NCI-H1105 (cell line): ENCODE data around the gene CCNE1.
"Not testable (repeated sequence)": the region's sequence is repeated elsewhere in the genome, so short reads cannot be mapped to it uniquely, and the experiment has no call there.

Experiments used
- DNase-seq: peaks from one replicate; lab custom pipeline; 2025; lab: John Stamatoyannopoulos, UW

CCNE1 gene

GRCh38 chr19:29815231-29815630 is 3.4 kb downstream of the CCNE1 start:
- DNase-seq = no peak

- DNase-seq = no peak
Observed at GRCh38 chr19:29817316-29817715, 5.5 kb downstream of the CCNE1 start.

- no peak for DNase-seq
Observed at GRCh38 chr19:29819300-29819699, 7.5 kb downstream of the CCNE1 start.

DNA sequence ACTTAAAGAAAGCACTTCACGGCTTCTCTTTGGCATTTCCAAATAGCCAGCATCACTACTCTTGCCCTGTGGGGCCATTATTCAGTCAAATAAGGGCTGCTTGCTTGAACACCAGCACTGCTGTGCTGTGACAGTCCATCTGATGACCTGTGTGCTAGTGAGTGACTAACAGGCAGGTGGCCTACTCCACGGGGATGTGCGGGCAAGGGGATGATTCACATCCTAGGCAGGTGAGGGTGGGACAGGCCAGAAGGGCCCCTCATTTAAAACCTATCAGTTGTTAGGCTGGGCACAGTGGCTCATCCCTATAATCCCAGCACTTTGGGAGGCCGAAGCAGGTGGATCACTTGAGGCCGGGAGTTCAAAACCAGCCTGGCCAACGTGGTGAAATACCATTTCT is 8.2 kb downstream of the CCNE1 start:
- DNase-seq = no peak

DNA sequence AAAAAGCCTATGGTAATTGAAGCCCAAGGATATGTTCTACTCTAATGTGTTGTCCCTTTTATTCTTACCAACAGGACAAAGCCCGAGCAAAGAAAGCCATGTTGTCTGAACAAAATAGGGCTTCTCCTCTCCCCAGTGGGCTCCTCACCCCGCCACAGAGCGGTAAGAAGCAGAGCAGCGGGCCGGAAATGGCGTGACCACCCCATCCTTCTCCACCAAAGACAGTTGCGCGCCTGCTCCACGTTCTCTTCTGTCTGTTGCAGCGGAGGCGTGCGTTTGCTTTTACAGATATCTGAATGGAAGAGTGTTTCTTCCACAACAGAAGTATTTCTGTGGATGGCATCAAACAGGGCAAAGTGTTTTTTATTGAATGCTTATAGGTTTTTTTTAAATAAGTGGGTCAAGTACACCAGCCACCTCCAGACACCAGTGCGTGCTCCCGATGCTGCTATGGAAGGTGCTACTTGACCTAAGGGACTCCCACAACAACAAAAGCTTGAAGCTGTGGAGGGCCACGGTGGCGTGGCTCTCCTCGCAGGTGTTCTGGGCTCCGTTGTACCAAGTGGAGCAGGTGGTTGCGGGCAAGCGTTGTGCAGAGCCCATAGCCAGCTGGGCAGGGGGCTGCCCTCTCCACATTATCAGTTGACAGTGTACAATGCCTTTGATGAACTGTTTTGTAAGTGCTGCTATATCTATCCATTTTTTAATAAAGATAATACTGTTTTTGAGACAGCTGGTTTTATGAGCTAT is 12.0 kb downstream of the CCNE1 start:
- DNase-seq = no peak

DNA sequence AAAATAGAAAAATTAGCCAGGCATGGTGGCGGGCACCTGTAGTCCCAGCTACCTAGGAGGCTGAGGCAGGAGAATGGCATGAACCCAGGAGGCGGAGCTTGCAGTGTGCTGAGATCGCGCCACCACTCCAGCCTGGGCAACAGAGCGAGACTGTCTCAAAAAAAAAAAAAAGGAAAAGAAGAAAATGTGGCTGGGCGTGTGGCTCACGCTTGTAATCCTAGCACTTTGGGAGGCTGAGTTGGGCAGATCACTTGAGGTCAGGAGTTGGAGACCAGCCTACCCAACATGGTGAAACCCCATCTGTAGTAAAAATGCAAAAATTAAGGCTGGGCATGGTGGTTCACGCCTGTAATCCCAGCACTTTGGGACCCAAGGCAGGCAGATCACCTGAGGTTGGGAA is 13.5 kb downstream of the CCNE1 start:
- DNase-seq = not testable (repeated sequence)

GRCh38 chr19:29831041-29831548 is 19.3 kb downstream of the CCNE1 start:
- DNase-seq = no peak

DNA sequence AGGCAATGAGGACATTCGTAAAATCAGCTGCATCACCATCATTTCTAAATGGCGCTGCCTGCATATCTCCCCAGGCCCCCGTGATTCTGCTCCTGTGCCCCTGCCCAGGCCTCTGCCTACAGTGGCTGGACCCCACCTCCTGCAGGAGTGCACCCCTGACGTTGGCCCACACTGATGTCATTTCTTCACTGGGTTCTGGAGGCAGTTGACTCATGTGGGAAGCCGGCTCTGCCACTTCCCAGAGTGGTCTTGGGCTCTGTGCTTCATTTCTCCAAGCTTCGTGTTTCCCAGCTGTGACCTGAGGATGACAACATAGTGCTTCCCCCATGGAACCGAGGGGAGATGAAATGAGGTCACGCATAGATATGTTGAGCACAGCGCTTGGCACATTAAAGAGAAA is 19.9 kb downstream of the CCNE1 start:
- DNase-seq = no peak

GRCh38 chr19:29832801-29833200 is 21.0 kb downstream of the CCNE1 start:
- no peak for DNase-seq

DNA sequence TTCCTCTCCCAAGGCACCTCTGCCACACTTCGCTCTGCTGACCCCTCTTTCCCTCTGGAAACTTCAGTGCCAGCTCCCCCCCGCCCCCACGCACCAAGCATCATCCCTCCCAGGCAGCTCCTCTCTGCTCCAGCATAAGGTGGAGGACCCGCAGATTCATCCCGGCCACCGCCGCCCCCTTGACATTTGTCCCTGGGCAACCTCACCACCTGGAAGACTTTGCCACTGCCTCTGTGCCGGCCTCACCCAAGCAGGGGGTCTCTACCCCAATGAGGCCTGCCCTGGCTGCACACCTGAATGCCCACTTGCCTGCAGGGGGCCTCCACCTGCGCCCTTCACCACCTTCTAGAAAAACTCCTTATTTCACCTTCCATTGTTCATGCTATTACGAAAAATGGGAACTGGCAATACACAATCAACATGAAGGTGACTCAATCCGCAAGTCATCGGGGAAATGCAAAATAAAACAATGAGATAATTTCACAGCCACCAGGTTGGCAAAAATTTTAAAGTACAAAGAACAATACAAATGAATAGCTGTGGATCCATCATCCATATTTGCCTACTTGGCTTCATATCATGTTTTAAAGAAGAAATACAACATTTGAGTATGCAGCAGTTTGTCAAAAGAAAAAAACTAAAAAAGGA is 21.9 kb downstream of the CCNE1 start:
- no peak for DNase-seq

DNA sequence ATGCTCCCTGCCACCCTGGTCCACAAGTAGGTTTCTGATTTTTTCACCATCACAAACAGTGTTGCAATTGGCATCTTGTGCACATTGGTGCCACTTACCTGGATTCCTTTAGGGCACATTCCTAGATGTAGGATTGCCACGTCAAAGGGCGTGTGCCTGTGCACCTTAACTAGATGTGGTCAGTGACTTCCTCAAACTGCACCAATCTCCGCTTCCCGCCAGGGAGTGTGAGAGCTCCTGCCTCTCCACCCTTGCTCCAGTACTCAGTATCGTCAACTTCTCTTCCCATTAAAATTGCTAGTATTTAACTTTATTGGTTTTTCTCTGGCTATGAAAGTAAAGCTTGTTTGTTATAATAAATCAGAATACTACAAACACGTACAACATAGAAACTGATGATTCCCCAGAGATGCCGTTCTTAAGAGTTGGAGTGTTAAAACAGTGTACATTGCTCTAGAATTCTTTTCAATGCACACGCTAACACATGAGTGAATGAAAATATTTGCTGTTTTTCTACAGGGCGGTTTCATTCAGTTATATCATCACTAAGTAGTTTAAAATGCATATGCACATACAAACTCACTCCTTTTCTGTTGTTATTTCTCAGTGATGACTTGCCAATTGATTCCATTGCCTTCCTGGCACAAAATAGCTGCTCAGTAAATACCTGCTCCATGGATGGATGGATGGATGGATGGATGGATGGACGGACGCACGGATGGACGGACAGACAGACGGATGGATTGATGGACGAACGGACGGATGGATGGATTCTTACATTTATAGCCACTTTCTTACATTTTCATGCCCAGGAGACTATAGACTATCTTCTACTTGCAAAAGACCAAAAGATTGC is 23.4 kb downstream of the CCNE1 start:
- DNase-seq = no peak

DNA sequence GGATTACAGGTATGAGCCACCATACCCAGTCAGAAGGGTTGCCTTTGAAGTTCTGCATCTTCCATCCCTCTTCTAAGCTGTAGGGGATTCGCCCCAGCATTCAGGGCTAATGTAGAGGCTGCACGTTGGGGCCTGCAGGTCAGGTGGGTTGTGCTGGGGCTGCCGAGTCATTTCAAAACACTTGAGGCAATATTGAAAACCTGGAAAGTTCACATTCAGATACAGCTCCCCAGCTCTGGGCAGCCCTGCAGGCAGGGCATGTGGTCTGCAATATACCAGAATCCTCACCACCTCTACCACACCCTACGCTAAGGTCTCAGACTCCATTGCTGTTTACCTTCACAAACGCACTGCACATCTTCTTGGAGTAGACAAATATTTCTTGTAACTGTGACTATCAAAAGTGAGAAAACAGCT is 24.6 kb downstream of the CCNE1 start:
- DNase-seq = no peak

DNA sequence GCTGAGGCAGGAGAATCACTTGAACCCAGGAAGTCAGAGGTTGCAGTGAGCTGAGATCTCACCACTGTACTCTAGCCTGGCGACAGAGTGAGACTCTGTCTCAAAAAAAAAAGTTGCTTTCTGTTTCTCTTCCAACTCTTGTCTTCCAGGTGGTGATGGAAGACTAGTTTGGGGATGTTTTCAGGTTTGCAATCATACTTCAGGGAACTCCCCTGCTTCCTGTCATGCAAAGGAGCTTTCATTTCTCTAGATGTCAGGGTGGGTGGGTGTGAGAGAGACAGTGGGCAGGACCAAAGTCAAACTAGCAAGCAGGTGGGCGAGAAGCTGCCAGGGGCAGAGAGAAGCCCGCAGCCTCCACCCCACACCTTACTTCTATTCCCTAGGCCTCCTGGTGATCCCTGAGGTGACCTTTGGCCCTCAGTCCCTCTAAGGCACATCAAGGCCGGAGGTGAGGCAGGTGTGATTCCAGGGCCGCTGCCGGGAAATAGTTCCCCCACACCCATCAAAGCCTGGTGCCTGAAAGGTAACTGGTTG is 25.7 kb downstream of the CCNE1 start:
- DNase-seq = no peak

DNA sequence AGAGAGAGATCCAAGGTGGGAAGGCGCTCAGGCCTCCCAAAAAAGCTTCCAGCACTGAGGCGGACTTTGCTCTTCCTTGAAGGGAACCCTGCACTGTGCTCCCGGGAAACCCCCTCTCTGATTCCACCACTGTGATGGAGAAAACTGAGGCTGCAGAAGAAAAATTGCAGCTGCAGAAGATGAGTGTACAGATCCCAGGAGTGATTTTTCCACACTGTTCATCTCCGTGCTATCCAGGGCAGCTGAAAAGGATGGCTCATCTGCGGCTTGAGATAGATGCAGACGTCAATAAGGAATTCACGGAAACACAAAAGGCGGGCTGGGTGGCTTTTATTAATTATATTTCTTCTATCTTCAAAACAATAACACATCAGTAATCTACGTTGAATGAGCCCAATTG is 26.2 kb downstream of the CCNE1 start:
- no peak for DNase-seq

GRCh38 chr19:29840066-29840950 is 28.5 kb downstream of the CCNE1 start:
- DNase-seq = no peak

DNA sequence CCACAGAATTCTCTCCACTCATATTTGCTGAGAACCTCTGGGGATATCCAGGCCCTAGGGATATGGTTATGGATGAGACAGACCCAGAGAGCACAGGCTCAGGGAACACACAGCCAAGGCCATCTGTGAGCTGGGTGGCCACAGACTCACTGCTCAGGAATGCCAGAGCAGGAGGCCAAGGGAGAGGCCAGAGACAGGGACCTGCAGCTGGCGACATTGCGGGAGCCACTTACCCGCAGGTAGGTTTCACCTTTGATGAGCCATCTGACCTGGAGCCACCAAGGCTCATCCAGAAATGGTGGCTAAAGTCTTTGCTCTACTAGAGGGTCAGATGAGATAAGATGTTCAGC is 29.4 kb downstream of the CCNE1 start:
- DNase-seq = no peak

GRCh38 chr19:29841559-29842367 is 30.0 kb downstream of the CCNE1 start:
- no peak for DNase-seq

- DNase-seq = no peak
Observed at GRCh38 chr19:29842471-29843179, 30.8 kb downstream of the CCNE1 start.

DNA sequence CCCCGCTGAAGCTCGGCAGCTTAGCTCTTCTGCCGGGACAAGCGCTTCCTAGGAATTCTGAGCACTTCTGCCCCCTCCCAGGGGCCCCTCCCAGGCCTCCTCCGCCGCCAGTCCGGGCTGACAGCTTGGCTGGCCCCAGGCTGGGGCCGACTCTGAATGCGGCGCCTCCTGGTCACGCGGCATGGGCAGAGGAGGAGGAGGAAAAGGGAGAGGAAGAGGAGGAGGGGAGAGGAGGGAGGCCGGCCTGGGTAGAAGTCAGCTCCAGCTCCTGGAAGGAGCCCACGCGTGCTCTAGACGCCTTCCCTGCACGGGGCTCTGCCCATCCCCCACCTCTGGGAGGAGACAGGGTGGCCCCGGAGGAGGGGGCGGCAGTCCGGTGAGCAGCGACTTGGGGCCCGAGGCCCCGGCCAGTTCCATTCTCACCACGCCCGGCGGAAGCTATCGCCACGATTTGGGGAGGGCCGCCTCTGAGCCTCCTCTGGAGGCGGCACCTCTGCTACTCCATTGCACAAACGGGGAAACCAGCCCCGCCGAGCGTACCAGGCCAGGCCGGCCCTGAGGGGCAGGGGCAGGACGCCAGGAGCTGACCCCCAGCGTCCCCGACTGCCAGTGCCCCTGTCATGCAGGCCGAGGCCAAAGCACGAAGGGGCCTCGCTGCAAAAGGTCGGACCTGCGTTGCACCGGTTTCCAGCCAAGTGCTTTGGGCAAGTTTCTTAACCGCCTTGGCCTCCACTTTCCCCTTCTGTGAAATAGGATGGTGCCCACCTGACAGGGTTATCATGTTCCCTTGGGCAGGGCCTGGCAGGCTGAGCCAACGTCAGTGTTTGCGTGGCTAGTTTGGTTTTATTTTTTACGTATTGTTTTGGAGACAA is 31.6 kb downstream of the CCNE1 start:
- no peak for DNase-seq
